H1 (cell line): ENCODE data around the gene SEZ6L.
A peak's percentile ranks its signal among the peaks of the same experiment; 100 is the strongest.

Source experiments
- CTCF ChIP-seq, 3 experiments: IDR thresholded peaks; 1 replicate in 2 of 3; 2 replicates in 1 of 3; pipeline versions ENCODE4 v1.5.1 to v1.6.1; 2011; ENCODE audit warnings: low read length in 3 of 3, mild to moderate bottlenecking in 3 of 3, inconsistent platforms in 2 of 3, low read depth in 1 of 3, moderate library complexity in 1 of 3; ENCODE audit not compliant: insufficient read depth in 1 of 3; ENCODE audit errors: control extremely low read depth in 1 of 3
- E2F6 ChIP-seq: IDR thresholded peaks from 2 replicates; pipeline ENCODE4 v1.6.1; 2012; ENCODE audit warnings: inconsistent platforms
- EZH2 ChIP-seq: fragments of 200-600 bp; sonication (generic); IDR thresholded peaks from 2 replicates; pipeline ENCODE4 v1.7.1; 2012; ENCODE audit warnings: low read depth, mild to moderate bottlenecking, moderate library complexity, low read length, inconsistent platforms; ENCODE audit not compliant: severe bottlenecking
- HDAC2 ChIP-seq, 2 experiments: fragments of 300-600 bp in 1 of 2; sonication (generic) in 1 of 2; IDR thresholded peaks; 2 replicates each; pipeline ENCODE4 v1.6.1; 2011 to 2012; ENCODE audit warnings: low read depth in 2 of 2, low read length in 2 of 2, mild to moderate bottlenecking in 2 of 2, moderate library complexity in 2 of 2, borderline replicate concordance in 1 of 2, inconsistent platforms in 1 of 2
- JUND ChIP-seq: IDR thresholded peaks from 2 replicates; pipeline ENCODE4 v1.6.1; 2011; ENCODE audit warnings: mild to moderate bottlenecking, improper control_type of control experiment, low read length
- KDM5A ChIP-seq: fragments of 200-600 bp; IDR thresholded peaks from 2 replicates; pipeline ENCODE4 v1.7.1; 2012; ENCODE audit warnings: mild to moderate bottlenecking, low read length, inconsistent platforms, mixed read lengths
- MAX ChIP-seq: IDR thresholded peaks from 2 replicates; pipeline ENCODE4 v1.6.1; 2012; ENCODE audit warnings: inconsistent platforms
- POLR2A ChIP-seq, 2 experiments: IDR thresholded peaks; 1 replicate in 1 of 2; 2 replicates in 1 of 2; pipeline ENCODE4 v1.6.1; 2011; ENCODE audit warnings: low read depth in 2 of 2, low read length in 2 of 2, mild to moderate bottlenecking in 2 of 2; ENCODE audit errors: control extremely low read depth in 1 of 2
- RAD21 ChIP-seq, 2 experiments: IDR thresholded peaks in 1 of 2; conservative IDR thresholded peaks in 1 of 2; 2 replicates each; pipeline ENCODE4 v1.6.1; 2011; ENCODE audit warnings: low read depth in 2 of 2, low read length in 2 of 2, improper control_type of control experiment in 1 of 2, inconsistent platforms in 1 of 2, mild to moderate bottlenecking in 1 of 2, moderate library complexity in 1 of 2
- SP1 ChIP-seq: IDR thresholded peaks from 2 replicates; pipeline ENCODE4 v1.6.1; 2011; ENCODE audit warnings: low read depth, low read length
- USF2 ChIP-seq: IDR thresholded peaks from 2 replicates; pipeline ENCODE4 v1.6.1; 2011; ENCODE audit warnings: low read length, improper control_type of control experiment

GRCh38 chr22:26401726-26402125 lies 232.5 kb downstream of the SEZ6L start:
- no peak for TF ChIP-seq CTCF (IDR thresholded peaks at IDR 0.05; ENCODE audit: control extremely low read depth in 1 of 3, insufficient read depth in 1 of 3, low read depth in 1 of 3, low read length in 3 of 3)
- no peak for TF ChIP-seq KDM5A
- no peak for TF ChIP-seq HDAC2 (IDR thresholded peaks at IDR 0.05; ENCODE audit: borderline replicate concordance in 1 of 2, low read depth in 2 of 2, low read length in 2 of 2)
- TF ChIP-seq MAX, result peak; percentile 30; the same call in 1 of the 2 replicates
- no peak for TF ChIP-seq RAD21 (IDR thresholded peaks at IDR 0.05 in 1 of 2, conservative IDR thresholded peaks at IDR 0.05 in 1 of 2; ENCODE audit: low read depth in 2 of 2, low read length in 2 of 2)
- TF ChIP-seq EZH2, result no peak
- TF ChIP-seq USF2, result no peak
- TF ChIP-seq POLR2A (IDR thresholded peaks at IDR 0.05; ENCODE audit: control extremely low read depth in 1 of 2, low read depth in 2 of 2, low read length in 2 of 2), result no peak
- peak; percentile 58; the same call in 1 of the 2 replicates for TF ChIP-seq E2F6
- TF ChIP-seq JUND, result no peak
- TF ChIP-seq SP1, result no peak
